ENCODE data around the gene CD300LD.

DNA sequence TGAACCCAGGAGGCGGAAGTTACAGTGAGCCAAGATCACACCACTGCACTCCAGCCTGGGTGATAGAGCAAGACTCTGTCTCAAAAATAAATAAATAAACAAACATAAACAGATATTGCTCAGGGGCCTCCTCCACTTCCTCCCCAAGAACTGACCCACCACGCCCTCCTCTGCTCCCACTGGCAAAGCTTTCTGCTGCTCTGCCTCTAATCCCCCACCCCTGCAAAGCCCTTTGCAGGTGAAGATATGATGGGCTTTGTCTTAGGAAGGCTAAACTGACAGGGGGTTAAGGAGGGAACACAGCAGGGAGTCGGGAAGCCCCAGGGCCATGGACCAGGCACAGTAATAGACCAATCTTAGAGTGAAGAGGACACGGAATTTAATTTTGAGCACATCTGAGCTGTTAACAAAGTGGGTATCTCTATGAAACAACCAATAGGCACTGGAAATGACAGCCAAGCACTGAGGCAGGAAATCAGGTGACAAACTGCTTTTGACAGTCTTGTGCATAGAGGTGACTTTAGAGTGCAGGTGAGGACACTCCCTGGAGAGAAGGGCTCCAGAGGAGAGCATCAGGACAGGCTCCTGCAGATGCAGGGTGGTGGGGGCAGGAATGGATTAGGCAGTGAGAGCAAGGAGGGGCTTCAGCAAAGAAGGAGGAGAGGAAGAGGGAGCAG is 6.4 kb upstream of the CD300LD start:
- TF ChIP-seq, protein P1, sequence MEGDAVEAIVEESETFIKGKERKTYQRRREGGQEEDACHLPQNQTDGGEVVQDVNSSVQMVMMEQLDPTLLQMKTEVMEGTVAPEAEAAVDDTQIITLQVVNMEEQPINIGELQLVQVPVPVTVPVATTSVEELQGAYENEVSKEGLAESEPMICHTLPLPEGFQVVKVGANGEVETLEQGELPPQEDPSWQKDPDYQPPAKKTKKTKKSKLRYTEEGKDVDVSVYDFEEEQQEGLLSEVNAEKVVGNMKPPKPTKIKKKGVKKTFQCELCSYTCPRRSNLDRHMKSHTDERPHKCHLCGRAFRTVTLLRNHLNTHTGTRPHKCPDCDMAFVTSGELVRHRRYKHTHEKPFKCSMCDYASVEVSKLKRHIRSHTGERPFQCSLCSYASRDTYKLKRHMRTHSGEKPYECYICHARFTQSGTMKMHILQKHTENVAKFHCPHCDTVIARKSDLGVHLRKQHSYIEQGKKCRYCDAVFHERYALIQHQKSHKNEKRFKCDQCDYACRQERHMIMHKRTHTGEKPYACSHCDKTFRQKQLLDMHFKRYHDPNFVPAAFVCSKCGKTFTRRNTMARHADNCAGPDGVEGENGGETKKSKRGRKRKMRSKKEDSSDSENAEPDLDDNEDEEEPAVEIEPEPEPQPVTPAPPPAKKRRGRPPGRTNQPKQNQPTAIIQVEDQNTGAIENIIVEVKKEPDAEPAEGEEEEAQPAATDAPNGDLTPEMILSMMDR (conservative IDR thresholded peaks at IDR 0.05; ENCODE audit: low read length) = no peak
- TF ChIP-seq EZH2phosphoT487 (IDR thresholded peaks at IDR 0.05; ENCODE audit: borderline replicate concordance, low read depth, low read length) = no peak

All from OCI-LY7 (cell line).